ENCODE data around the gene NFRKB. TPM values are rescaled to one million over a fixed set of nuclear protein-coding genes. Genes with fewer than 3 reads are reported as not detected.

The NFRKB gene
- total and polyA plus RNA-seq, 2 experiments from 2014 or later = 9.1 to 17.6 TPM

- Histone ChIP-seq H3K9me3 (ENCODE audit: low read depth) (no peaks in the 10 kb centered on the region), H3F3A (ENCODE audit: insufficient read depth) (no peaks in the 10 kb centered on the region), H3K4me1 (ENCODE audit: insufficient read depth) (no peaks in the 10 kb centered on the region)
Measured at GRCh38 chr11:129929721-129930120, 34.3 kb upstream of the NFRKB start.

DNA sequence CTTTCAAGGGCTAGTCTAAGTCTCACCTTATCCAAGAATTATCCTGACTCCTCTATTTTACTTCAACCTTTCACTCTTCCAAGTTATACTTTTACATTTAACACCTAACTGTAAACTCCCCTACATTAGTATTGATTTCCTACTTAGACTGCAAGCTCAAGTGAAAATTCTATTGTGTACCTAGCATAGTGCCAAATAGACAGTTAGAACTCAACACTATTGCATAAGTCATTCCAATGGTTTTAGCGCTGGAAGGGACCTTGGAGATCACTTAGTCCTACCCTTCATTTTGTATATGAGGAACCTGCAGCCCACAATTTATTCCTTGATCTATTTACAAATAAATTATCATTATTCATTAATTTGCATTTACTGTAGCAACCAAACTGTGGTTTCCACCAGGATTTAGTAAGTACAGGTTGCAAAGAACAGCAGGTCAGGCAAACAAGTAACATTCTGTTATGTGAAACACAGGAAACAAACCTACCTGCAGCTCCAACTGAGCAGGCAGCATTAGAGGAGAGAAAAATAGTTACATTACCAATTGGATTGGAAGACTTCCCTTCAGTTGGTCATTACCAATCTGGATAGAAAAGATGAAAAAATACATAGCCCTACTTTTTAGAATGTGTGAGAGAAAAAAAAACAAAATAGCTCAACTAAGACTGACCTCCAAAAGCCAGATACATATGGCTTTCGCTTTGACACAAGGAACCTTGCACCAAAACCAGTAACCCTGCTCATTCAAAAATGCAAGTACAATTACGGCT is 33.7 kb upstream of the NFRKB start:
- Histone ChIP-seq H3F3A (ENCODE audit: insufficient read depth) (0 out of 2 replicates have a peak, but pooled peaks cover under 1% of the 10 kb centered on the region), H3K4me1 (ENCODE audit: insufficient read depth) (no peaks in the 10 kb centered on the region), H3K9ac (no peak overlapping the region), H4K20me1 (ENCODE audit: insufficient read depth) (no peaks in the 10 kb centered on the region), H3K27ac (no peak overlapping the region), H3K4me3 (no peak overlapping the region), H3K79me2 (ENCODE audit: insufficient read depth) (no peaks in the 10 kb centered on the region), H3K4me2 (ENCODE audit: unreplicated experiment) (no peak overlapping the region), H3K27me3 (replicated peaks; ENCODE audit: insufficient read depth) (no peaks in the 10 kb centered on the region), H3K36me3 (ENCODE audit: low read depth) (peaks cover 7% of the 10 kb centered on the region; the same call in 1 of the 2 replicates), H3K9me2 (ENCODE audit: insufficient read depth) (no peaks in the 10 kb centered on the region), H3K9me3 (ENCODE audit: low read depth) (no peaks in the 10 kb centered on the region), H2AFZ (no peak overlapping the region)
- TF ChIP-seq EZH2phosphoT487 (IDR thresholded peaks at IDR 0.05; ENCODE audit: insufficient read depth, low read depth) (no peak), EZH2 (IDR thresholded peaks at IDR 0.05; ENCODE audit: insufficient read depth, poor library complexity, severe bottlenecking) (no peak)
- 96 to 100% methylated on average over 3 of the region's 3 CpGs for WGBS, 2 experiments (ENCODE audit: low coverage in 1 of 2, low lambda C conversion rate in 2 of 2, missing lambda C conversion rate in 2 of 2)
- no peak for DNase-seq
- in situ Hi-C loops (cut with MboI) = no loop called here

More at GRCh38 chr11:129929721-129930120, 34.3 kb upstream of the NFRKB start:
- Histone ChIP-seq H3K27ac (no peak overlapping the region), H3K4me2 (ENCODE audit: unreplicated experiment) (no peak overlapping the region), H3K9ac (no peak overlapping the region), H3K9me2 (ENCODE audit: insufficient read depth) (no peaks in the 10 kb centered on the region), H3K27me3 (replicated peaks; ENCODE audit: insufficient read depth) (no peaks in the 10 kb centered on the region), H3K36me3 (ENCODE audit: low read depth) (peaks cover 4% of the 10 kb centered on the region; the same call in 1 of the 2 replicates), H4K20me1 (ENCODE audit: insufficient read depth) (no peaks in the 10 kb centered on the region), H2AFZ (no peak overlapping the region), H3K79me2 (ENCODE audit: insufficient read depth) (no peaks in the 10 kb centered on the region), H3K4me3 (no peak overlapping the region)
- in situ Hi-C loops (cut with MboI) = no loop called here
- DNase-seq = no peak
- TF ChIP-seq EZH2 (IDR thresholded peaks at IDR 0.05; ENCODE audit: insufficient read depth, poor library complexity, severe bottlenecking) = no peak
- 97 to 100% methylated on average over 2 of the region's 2 CpGs for WGBS, 2 experiments (ENCODE audit: low coverage in 1 of 2, low lambda C conversion rate in 2 of 2, missing lambda C conversion rate in 2 of 2)

GRCh38 chr11:129922674-129923073 is 27.3 kb upstream of the NFRKB start:
- H2AFZ ChIP-seq = no peak overlapping the region
- no peaks in the 10 kb centered on the region for H3K27me3 ChIP-seq (replicated peaks; ENCODE audit: insufficient read depth)
- H3K9me3 ChIP-seq (ENCODE audit: low read depth) = no peaks in the 10 kb centered on the region
- H3K4me3 ChIP-seq = no peak overlapping the region
- H4K20me1 ChIP-seq (ENCODE audit: insufficient read depth) = no peaks in the 10 kb centered on the region
- no peaks in the 10 kb centered on the region for H3K9me2 ChIP-seq (ENCODE audit: insufficient read depth)
- H3K9ac ChIP-seq = no peak overlapping the region
- 87 to 91% methylated on average over 5 of the region's 5 CpGs for WGBS, 2 experiments (ENCODE audit: low coverage in 1 of 2, low lambda C conversion rate in 2 of 2, missing lambda C conversion rate in 2 of 2)
- peaks cover 14% of the 10 kb centered on the region for H3K36me3 ChIP-seq (ENCODE audit: low read depth)
- TF ChIP-seq EZH2 (IDR thresholded peaks at IDR 0.05; ENCODE audit: insufficient read depth, poor library complexity, severe bottlenecking) (no peak), EZH2phosphoT487 (IDR thresholded peaks at IDR 0.05; ENCODE audit: insufficient read depth, low read depth) (no peak)
- no peaks in the 10 kb centered on the region for H3K79me2 ChIP-seq (ENCODE audit: insufficient read depth)
- H3K4me2 ChIP-seq (ENCODE audit: unreplicated experiment) = no peak overlapping the region
- in situ Hi-C loops (cut with MboI) = loop anchor here (5.0 kb wide), 1 partner anchor 210 kb away; no protein-coding TSS in a partner anchor
- 0 out of 2 replicates have a peak, but pooled peaks cover 5% of the 10 kb centered on the region for H3F3A ChIP-seq (ENCODE audit: insufficient read depth)
- no peak overlapping the region for H3K27ac ChIP-seq
- H3K4me1 ChIP-seq (ENCODE audit: insufficient read depth) = no peaks in the 10 kb centered on the region
- no peak for DNase-seq

GRCh38 chr11:129918361-129918760 is 23.0 kb upstream of the NFRKB start:
- no peaks in the 10 kb centered on the region for H3K9me3 ChIP-seq (ENCODE audit: low read depth)
- H3K9ac ChIP-seq = no peak overlapping the region
- no peaks in the 10 kb centered on the region for H3K27me3 ChIP-seq (replicated peaks; ENCODE audit: insufficient read depth)
- H3K36me3 ChIP-seq (ENCODE audit: low read depth) = peaks cover 19% of the 10 kb centered on the region; the same call in 1 of the 2 replicates
- H2AFZ ChIP-seq = no peak overlapping the region
- no peaks in the 10 kb centered on the region for H3K79me2 ChIP-seq (ENCODE audit: insufficient read depth)
- 95 to 98% methylated on average over 22 of the region's 22 CpGs for WGBS, 2 experiments (ENCODE audit: low coverage in 1 of 2, low lambda C conversion rate in 2 of 2, missing lambda C conversion rate in 2 of 2)
- H4K20me1 ChIP-seq (ENCODE audit: insufficient read depth) = no peaks in the 10 kb centered on the region
- DNase-seq = no peak
- H3K4me2 ChIP-seq (ENCODE audit: unreplicated experiment) = no peak overlapping the region
- no peaks in the 10 kb centered on the region for H3K9me2 ChIP-seq (ENCODE audit: insufficient read depth)
- TF ChIP-seq EZH2 (IDR thresholded peaks at IDR 0.05; ENCODE audit: insufficient read depth, poor library complexity, severe bottlenecking) (no peak), EZH2phosphoT487 (IDR thresholded peaks at IDR 0.05; ENCODE audit: insufficient read depth, low read depth) (no peak)
- no peak overlapping the region for H3K4me3 ChIP-seq
- H3K27ac ChIP-seq = no peak overlapping the region
- H3F3A ChIP-seq (ENCODE audit: insufficient read depth) = no peaks in the 10 kb centered on the region
- no peaks in the 10 kb centered on the region for H3K4me1 ChIP-seq (ENCODE audit: insufficient read depth)
- in situ Hi-C loops (cut with MboI) = no loop called here

Data from GM23248 (cell line).